ENCODE data around the gene CCDC91.

GRCh38 chr12:28558250-28558649, 368.0 kb downstream of the CCDC91 start:
- TF ChIP-seq POLR2AphosphoS5 (IDR thresholded peaks at IDR 0.05; ENCODE audit: low read depth, low read length) = no peak
- no peak for TF ChIP-seq SIN3A (IDR thresholded peaks at IDR 0.05; ENCODE audit: borderline replicate concordance, insufficient read depth, low read length)

Measured in PFSK-1 (cell line).